Hematopoietic multipotent progenitor cell treated with erythropoietin and hydrocortisone succinate and interleukin-3 and kit ligand, for 6 days (in vitro differentiated cells): ENCODE measurements around the gene BEX4.
"Not testable (repeated sequence)": the region's sequence is repeated elsewhere in the genome, so short reads cannot be mapped to it uniquely, and the experiment has no call there.

Experiments
- DNase-seq: peaks from one replicate; pipeline ENCODE4 v3.0.0-alpha.2; 2015

BEX4 gene

GRCh38 chrX:103214870-103215424 is at the start of gene BEX4:
Gene BEX4, plus strand, starts transcription at chrX:103215108. Its CDS starts 1,046 bp downstream, at chrX:103216154.
- peak; percentile 89 for DNase-seq

GRCh38 chrX:103170216-103170615 is 44.7 kb upstream of the BEX4 start:
- DNase-seq = no peak

GRCh38 chrX:103171353-103171752 is 43.6 kb upstream of the BEX4 start:
- DNase-seq = no peak

GRCh38 chrX:103175256-103175655 is 39.7 kb upstream of the BEX4 start:
- not testable (repeated sequence) for DNase-seq

- DNase-seq = peak; percentile 59
Measured at GRCh38 chrX:103175944-103176753, 38.8 kb upstream of the BEX4 start.

GRCh38 chrX:103177556-103177955 is 37.4 kb upstream of the BEX4 start:
- DNase-seq = no peak

GRCh38 chrX:103183912-103184311 is 31.0 kb upstream of the BEX4 start:
- no peak for DNase-seq

GRCh38 chrX:103187953-103188475 is 26.9 kb upstream of the BEX4 start:
- no peak for DNase-seq

GRCh38 chrX:103197721-103198306 is 17.1 kb upstream of the BEX4 start:
- DNase-seq = no peak

GRCh38 chrX:103198668-103199067 is 16.2 kb upstream of the BEX4 start:
- DNase-seq = not testable (repeated sequence)

- DNase-seq = no peak
Measured at GRCh38 chrX:103201041-103201440, 13.9 kb upstream of the BEX4 start.

- DNase-seq = no peak
Measured at GRCh38 chrX:103210056-103210455, 4.9 kb upstream of the BEX4 start.

- peak; percentile 76 for DNase-seq
Measured at GRCh38 chrX:103211012-103211715, 3.7 kb upstream of the BEX4 start.

- DNase-seq = no peak
Measured at GRCh38 chrX:103212749-103213457, 2.0 kb upstream of the BEX4 start.

GRCh38 chrX:103215425-103215991 is 600 bp downstream of the BEX4 start:
- peak; percentile 58 for DNase-seq

- no peak for DNase-seq
Measured at GRCh38 chrX:103220511-103221323, 5.8 kb downstream of the BEX4 start.

- DNase-seq = not testable (repeated sequence)
Measured at GRCh38 chrX:103225918-103226317, 11.0 kb downstream of the BEX4 start.

- no peak for DNase-seq
Measured at GRCh38 chrX:103233263-103233662, 18.4 kb downstream of the BEX4 start.

- no peak for DNase-seq
Measured at GRCh38 chrX:103234869-103235268, 20.0 kb downstream of the BEX4 start.

GRCh38 chrX:103235608-103236007 is 20.7 kb downstream of the BEX4 start:
- peak; percentile 22 for DNase-seq

- DNase-seq = no peak
Measured at GRCh38 chrX:103236296-103236695, 21.4 kb downstream of the BEX4 start.
